Stomach (tissue), 4 donors: Measurements from ENCODE around the gene PDS5A.

Source experiments
- EP300 ChIP-seq: sonication (generic); formaldehyde crosslinking; IDR thresholded peaks from one replicate; pipeline ENCODE4 v1.6.1; 2017; ENCODE audit warnings: antibody characterized with exemption
- POLR2A ChIP-seq, 4 donors: fragments of 450-650 bp; IDR thresholded peaks; one replicate each; pipeline ENCODE4 v1.6.1; 2016; ENCODE audit warnings: antibody characterized with exemption in 4 of 4, control low read depth in 2 of 4, mild to moderate bottlenecking in 1 of 4, moderate library complexity in 1 of 4
- POLR2AphosphoS5 ChIP-seq, 3 donors: sonication (generic); formaldehyde crosslinking; IDR thresholded peaks; one replicate each; pipeline ENCODE4 v1.6.1; 2016; ENCODE audit warnings: antibody characterized with exemption in 3 of 3
- TF ChIP-seq, protein P1 (sequence below), 7 experiments: fragments of 450-650 bp in 4 of 7; fragments of 200-600 bp in 3 of 7; sonication (generic) in 3 of 7; IDR thresholded peaks; one replicate each; pipeline ENCODE4 v1.5.1; 2016 to 2019; ENCODE audit warnings: antibody characterized with exemption in 7 of 7, control low read depth in 2 of 7, mild to moderate bottlenecking in 1 of 7

DNA sequence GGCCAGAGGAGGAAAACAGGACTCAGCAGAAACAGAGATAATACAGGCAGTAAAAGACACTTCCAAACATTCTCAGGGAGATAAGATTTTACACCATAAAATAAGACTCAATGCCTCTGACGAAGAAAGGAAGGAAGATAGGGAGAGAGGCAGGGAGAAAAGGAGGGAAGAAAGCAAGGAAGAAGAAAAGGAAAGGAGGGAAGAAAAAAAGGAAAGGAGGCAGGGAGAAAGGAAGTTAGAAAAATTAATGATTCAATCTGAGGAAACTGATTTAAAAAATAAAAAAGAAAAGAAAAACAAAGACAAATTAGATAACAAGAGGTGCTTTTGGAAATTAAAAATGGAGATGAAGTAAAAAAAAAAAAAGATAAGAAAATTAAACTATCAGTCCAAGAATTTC is 72.1 kb downstream of the PDS5A start:
- no peak for TF ChIP-seq POLR2A (IDR thresholded peaks at IDR 0.05)
- no peak for TF ChIP-seq EP300
- TF ChIP-seq, protein P1, sequence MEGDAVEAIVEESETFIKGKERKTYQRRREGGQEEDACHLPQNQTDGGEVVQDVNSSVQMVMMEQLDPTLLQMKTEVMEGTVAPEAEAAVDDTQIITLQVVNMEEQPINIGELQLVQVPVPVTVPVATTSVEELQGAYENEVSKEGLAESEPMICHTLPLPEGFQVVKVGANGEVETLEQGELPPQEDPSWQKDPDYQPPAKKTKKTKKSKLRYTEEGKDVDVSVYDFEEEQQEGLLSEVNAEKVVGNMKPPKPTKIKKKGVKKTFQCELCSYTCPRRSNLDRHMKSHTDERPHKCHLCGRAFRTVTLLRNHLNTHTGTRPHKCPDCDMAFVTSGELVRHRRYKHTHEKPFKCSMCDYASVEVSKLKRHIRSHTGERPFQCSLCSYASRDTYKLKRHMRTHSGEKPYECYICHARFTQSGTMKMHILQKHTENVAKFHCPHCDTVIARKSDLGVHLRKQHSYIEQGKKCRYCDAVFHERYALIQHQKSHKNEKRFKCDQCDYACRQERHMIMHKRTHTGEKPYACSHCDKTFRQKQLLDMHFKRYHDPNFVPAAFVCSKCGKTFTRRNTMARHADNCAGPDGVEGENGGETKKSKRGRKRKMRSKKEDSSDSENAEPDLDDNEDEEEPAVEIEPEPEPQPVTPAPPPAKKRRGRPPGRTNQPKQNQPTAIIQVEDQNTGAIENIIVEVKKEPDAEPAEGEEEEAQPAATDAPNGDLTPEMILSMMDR (IDR thresholded peaks at IDR 0.05), result no peak
- TF ChIP-seq POLR2AphosphoS5 (IDR thresholded peaks at IDR 0.05), result no peak
